ENCODE measurements around the gene COQ5. TPM values are rescaled to one million over a fixed set of nuclear protein-coding genes. Genes with fewer than 3 reads are reported as not detected.

Gene COQ5
- total RNA-seq, 1 donor from 2014 or later: 42.9 TPM

GRCh38 chr12:120468325-120468820, 60.6 kb downstream of the COQ5 start:
- intact Hi-C loops (cut with DNase I): no loop called here
- DNase-seq (ENCODE audit: missing footprints) (no peak), ATAC-seq (no peak)

DNA sequence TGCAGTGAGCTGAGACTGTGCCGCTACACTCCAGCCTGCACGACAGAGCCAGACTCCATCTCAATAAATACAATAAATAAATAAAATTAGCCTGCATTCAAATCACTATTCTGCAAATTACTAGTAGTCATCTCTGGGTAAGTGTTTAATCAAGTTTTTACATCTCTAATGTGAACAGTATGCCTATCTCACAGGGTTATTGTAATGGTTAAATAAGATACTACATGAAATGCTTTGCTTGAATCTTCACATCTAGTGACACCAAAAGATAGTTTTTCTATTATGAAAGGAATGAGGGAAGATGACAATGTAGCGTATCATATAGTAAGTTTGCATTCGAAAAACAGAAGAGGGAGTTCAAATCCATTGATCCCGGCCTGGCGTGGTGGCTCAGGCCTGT, 61.5 kb downstream of the COQ5 start:
- DNase-seq (ENCODE audit: missing footprints) (no peak), ATAC-seq (no peak)
- intact Hi-C loops (cut with DNase I): no loop called here

- ATAC-seq (no peak), DNase-seq (ENCODE audit: missing footprints) (no peak)
- intact Hi-C loops (cut with DNase I): no loop called here
Measured at GRCh38 chr12:120466560-120467315, 62.2 kb downstream of the COQ5 start.

DNA sequence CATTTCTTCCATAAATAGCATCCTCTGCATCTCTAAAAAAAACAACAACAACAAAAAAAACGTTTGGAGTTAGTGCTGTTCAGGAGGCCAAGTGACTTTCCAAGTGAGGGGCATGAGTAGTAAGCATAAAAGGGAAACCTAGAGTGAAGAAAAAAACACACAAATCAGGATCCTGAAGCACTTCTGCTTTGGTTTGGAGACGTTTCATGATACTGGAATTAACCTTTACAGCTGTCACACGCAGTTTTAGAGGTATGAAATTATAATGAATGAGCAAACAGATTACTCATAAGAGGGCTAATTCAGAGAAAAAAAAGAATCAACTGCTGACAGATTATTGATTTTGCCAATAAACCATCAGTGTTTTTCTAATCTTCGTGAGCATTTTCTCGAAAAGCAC, 63.2 kb downstream of the COQ5 start:
- DNase-seq (ENCODE audit: missing footprints) (no peak), ATAC-seq (no peak)
- intact Hi-C loops (cut with DNase I): no loop called here

DNA sequence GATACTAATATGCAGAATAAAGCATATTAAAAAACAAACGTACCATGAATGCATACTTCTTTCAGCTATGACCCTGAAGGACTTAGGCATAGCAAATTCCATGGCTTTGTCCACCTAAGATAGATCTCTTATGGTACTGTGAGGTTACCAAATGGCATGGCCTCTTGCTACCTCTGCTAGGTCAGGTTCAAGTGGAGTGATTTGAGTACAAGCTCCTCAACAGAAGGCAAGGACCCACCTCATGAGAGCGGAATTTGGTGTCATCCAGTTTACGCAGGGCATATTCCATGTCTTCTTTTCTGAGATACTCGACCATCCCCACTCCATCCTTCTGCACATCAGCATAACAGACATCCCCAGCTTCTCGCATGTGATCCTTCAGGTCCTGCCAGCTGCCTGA, 65.2 kb downstream of the COQ5 start:
- intact Hi-C loops (cut with DNase I): no loop called here
- DNase-seq (ENCODE audit: missing footprints) (no peak), ATAC-seq (no peak)

DNA sequence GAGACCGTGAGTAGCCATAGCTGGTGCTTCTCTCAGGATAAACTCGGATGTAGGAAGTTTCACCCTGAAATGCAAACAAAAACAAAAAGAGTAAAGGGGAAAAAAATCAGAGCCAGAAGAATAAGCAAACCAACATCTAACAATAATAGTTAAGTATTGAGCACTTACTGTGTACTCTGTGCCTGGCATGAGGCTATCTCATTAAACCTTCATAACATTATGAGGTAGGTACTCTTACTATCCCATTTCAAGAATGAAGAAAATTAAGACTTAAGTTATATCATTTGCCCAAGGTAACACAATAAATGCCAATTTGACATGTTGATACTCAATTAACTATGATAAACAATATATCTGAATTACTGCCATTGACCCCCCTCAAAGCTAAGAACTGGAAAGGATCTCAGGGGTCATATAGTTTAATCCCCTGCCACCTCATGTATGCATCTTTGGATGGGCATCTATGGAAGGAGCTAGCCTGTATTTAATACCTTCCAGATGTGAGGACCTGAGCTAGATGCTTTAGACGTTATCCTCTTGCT, 66.8 kb downstream of the COQ5 start:
- ATAC-seq (no peak), DNase-seq (ENCODE audit: missing footprints) (no peak)
- intact Hi-C loops (cut with DNase I): no loop called here

GRCh38 chr12:120460157-120460556, 68.8 kb downstream of the COQ5 start:
- intact Hi-C loops (cut with DNase I): no loop called here
- ATAC-seq (no peak), DNase-seq (ENCODE audit: missing footprints) (no peak)

GRCh38 chr12:120457133-120457532, 71.8 kb downstream of the COQ5 start:
- intact Hi-C loops (cut with DNase I): no loop called here
- ATAC-seq: no peak

DNA sequence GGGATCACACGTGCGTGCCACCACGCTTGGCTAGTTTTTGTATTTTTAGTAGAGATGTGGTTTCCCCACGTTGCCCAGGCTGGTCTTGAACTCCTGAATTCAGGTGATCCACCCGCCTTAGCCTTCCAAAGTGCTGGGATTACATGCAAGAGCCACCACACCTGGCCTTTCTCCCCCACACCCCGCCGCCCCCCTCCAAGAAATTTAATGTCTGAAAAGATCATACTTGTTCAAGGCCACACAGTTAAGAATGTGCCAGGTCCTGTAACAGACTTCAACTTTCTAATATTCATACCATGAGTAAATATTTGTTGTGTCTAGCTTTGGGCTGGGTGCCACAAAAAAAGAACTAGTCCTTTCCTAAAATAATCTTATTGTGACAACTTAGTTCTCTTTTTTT, 73.7 kb downstream of the COQ5 start:
- intact Hi-C loops (cut with DNase I): no loop called here
- no peak for ATAC-seq
- DNase-seq (ENCODE audit: missing footprints): no peak

More at GRCh38 chr12:120457133-120457532, 71.8 kb downstream of the COQ5 start:
- no peak for DNase-seq (ENCODE audit: missing footprints)

DNA sequence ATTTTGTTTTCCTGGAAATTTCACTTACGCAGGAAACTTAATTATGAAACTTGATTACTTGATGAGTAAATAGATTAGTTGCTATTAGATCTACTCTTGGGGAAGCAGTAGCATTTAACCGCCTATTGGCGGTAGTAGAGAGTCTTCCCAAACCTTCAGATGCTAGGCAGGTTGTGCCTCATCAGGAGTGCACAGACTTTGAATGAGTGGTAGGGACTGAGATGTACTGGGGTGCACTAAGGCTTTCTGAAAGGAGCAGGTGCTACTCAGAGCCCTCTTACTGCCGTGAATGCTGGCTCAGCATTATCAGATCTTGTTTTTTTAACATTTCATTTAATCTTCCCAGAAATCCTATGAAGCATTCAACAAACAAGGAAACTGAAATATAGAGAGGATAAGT, 75.0 kb downstream of the COQ5 start:
- DNase-seq (ENCODE audit: missing footprints): no peak
- intact Hi-C loops (cut with DNase I): no loop called here
- no peak for ATAC-seq

Other genes starting within 250 kb of the COQ5 start
- 12,991 TPM for gene RNU4-2, start 237.3 kb downstream of the COQ5 start, total RNA-seq
- gene RNU4-1, start 235.9 kb downstream of the COQ5 start, total RNA-seq: 1,499 TPM
- gene SIRT4, start 226.8 kb downstream of the COQ5 start, total RNA-seq: 9.0 TPM
- not detected for gene PLA2G1B, start 201.4 kb downstream of the COQ5 start, total RNA-seq
- gene MSI1, start 160.0 kb downstream of the COQ5 start, total RNA-seq: 6.4 TPM
- 135 TPM for gene COX6A1, start 91.0 kb downstream of the COQ5 start, total RNA-seq
- gene TRIAP1, start 82.8 kb downstream of the COQ5 start, total RNA-seq: 16.1 TPM
- 12.1 TPM for gene GATC, start 82.7 kb downstream of the COQ5 start, total RNA-seq
- gene SRSF9, start 59.4 kb downstream of the COQ5 start, total RNA-seq: 40.1 TPM
- gene DYNLL1, start 33.0 kb downstream of the COQ5 start, total RNA-seq: 166 TPM
- 294 TPM for gene RNF10, start 5.2 kb upstream of the COQ5 start, total RNA-seq
- gene POP5, start 52.2 kb upstream of the COQ5 start, total RNA-seq: 39.3 TPM
- gene CABP1, start 111.5 kb upstream of the COQ5 start, total RNA-seq: 5.5 TPM
- 128 TPM for gene MLEC, start 158.0 kb upstream of the COQ5 start, total RNA-seq
- 14.0 TPM for gene UNC119B, start 181.3 kb upstream of the COQ5 start, total RNA-seq
- gene ACADS, start 196.7 kb upstream of the COQ5 start, total RNA-seq: 108 TPM